GM19240 (cell line): ENCODE data around the gene KCNC1.

Experiments used
- DNase-seq: peaks from one replicate; pipeline ENCODE4 v3.0.0; 2011; ENCODE audit warnings: low spot score; ENCODE audit not compliant: insufficient read length

KCNC1 gene

GRCh38 chr11:17772704-17773600 lies 38.4 kb downstream of the KCNC1 start:
- DNase-seq = no peak

- no peak for DNase-seq
Observed at GRCh38 chr11:17773674-17774073, 39.1 kb downstream of the KCNC1 start.

GRCh38 chr11:17774232-17775034 lies 39.9 kb downstream of the KCNC1 start:
- DNase-seq = no peak

GRCh38 chr11:17775035-17775348 lies 40.4 kb downstream of the KCNC1 start:
- DNase-seq = no peak

GRCh38 chr11:17775507-17776211 lies 41.1 kb downstream of the KCNC1 start:
- no peak for DNase-seq

- no peak for DNase-seq
Observed at GRCh38 chr11:17776212-17776875, 41.8 kb downstream of the KCNC1 start.

GRCh38 chr11:17777086-17777737 lies 42.6 kb downstream of the KCNC1 start:
- DNase-seq = no peak

GRCh38 chr11:17777738-17778091 lies 43.1 kb downstream of the KCNC1 start:
- DNase-seq = no peak

- DNase-seq = no peak
Observed at GRCh38 chr11:17778352-17778751, 43.8 kb downstream of the KCNC1 start.

GRCh38 chr11:17778956-17779860 lies 44.6 kb downstream of the KCNC1 start:
- no peak for DNase-seq

GRCh38 chr11:17779861-17780594 lies 45.4 kb downstream of the KCNC1 start:
- DNase-seq = no peak

GRCh38 chr11:17780668-17781067 lies 46.1 kb downstream of the KCNC1 start:
- DNase-seq = no peak

GRCh38 chr11:17781221-17781620 lies 46.6 kb downstream of the KCNC1 start:
- no peak for DNase-seq

- DNase-seq = no peak
Observed at GRCh38 chr11:17781626-17782025, 47.0 kb downstream of the KCNC1 start.

GRCh38 chr11:17782145-17782544 lies 47.6 kb downstream of the KCNC1 start:
- DNase-seq = no peak

- DNase-seq = no peak
Observed at GRCh38 chr11:17782603-17783337, 48.2 kb downstream of the KCNC1 start.

- DNase-seq = no peak
Observed at GRCh38 chr11:17783878-17784277, 49.3 kb downstream of the KCNC1 start.

GRCh38 chr11:17786824-17787525 lies 52.4 kb downstream of the KCNC1 start:
- no peak for DNase-seq
